ENCODE measurements around the gene NACC2. TPM values are rescaled to one million over a fixed set of nuclear protein-coding genes. Genes with fewer than 3 reads are reported as not detected.
A peak's percentile ranks its signal among the peaks of the same experiment; 100 is the strongest.

Gene NACC2
- total and polyA plus RNA-seq, 4 donors: 4.8 to 17.8 (median 8.8) TPM

DNA sequence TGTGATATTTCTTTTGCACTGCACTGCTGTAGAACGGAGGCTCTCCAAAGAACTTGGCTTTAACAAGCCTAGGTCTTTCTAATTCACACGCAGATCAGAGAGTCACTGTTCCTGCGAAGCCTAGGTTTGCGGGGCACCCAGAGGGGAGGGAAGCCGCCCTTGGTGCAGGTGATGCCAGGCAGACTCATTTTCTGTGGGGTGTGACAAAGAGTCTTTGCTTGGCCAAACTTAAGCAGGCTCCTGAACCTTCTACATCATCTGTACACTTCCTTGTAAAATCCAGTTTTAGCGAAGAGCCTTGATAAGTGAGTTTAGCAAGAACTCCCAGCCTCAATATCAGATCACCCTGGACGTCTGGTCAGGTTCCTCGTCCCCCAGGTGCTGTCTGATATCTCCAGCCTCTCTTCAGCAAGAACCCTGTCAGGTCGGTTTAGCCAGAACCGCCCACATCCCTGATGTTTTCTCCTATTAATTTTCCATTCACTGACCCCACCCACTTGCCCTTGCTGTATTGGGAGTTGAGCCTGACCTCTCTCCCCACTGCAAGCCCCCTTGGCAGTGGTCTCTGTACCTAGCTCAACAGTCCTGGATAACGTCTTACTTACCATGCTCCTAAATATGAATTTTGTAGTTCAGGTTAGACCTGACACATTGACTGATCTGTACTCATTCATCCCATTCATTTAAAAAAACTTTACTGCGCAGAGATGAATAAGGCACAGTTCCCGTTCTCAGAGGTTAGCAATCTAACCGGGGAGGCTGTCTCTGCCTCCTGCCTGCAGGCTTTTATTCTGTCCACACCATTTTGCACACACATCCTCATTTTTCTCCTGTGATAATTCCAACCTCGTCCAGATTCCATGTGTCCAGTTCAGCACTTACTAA lies 133.0 kb downstream of the NACC2 start:
- no peak for TF ChIP-seq YY1 (IDR thresholded peaks at IDR 0.05)
- no peaks in the 10 kb centered on the region for H3K9me3 ChIP-seq (ENCODE audit: control insufficient read depth in 4 of 4, low read length in 3 of 4)
- no peaks in the 10 kb centered on the region for H3K36me3 ChIP-seq (ENCODE audit: control insufficient read depth in 4 of 4, insufficient read depth in 3 of 4, low read depth in 1 of 4, low read length in 3 of 4)
- no peak overlapping the region for H3K9ac ChIP-seq (ENCODE audit: low read depth in 1 of 2, low read length in 2 of 2)
- H3K27ac ChIP-seq (ENCODE audit: low read depth in 1 of 2, low read length in 2 of 2): no peak overlapping the region
- WGBS: 55% methylated on average over 15 of the region's 15 CpGs
- H3K27me3 ChIP-seq (ENCODE audit: control insufficient read depth in 4 of 4, insufficient read depth in 4 of 4, low read length in 3 of 4): no peaks in the 10 kb centered on the region
- DNase-seq (ENCODE audit: low spot score): no peak
- no peak overlapping the region for H3K4me3 ChIP-seq (ENCODE audit: low read depth in 1 of 3, low read length in 3 of 3)
- H3K4me1 ChIP-seq (ENCODE audit: control insufficient read depth in 4 of 4, insufficient read depth in 4 of 4, low read length in 3 of 4): peaks cover 4 to 23% (median 12%) of the 10 kb centered on the region in 4 donors

DNA sequence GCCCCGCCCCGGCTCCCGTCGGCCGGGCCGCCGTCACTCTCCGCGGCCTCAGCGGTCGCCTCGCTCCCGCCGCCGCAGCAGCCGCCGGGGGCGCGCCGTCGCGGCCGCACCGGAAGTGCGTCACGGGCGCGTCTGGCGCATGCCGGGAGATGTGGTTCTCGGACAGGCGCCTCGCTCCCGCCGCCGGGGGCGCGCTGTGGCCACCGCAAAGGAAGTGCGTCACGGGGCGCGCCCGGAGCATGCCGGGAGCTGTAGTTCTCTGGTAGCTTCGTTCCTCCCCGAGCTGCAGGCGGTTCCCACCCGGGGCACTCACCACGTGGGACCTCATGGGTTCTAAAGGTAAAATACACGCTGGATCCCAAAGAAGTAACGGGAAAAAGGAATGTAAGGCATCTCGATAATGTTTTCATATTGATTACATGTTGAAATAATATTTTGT lies 133.8 kb downstream of the NACC2 start, which contains the start of gene UBAC1:
UBAC1 (minus strand) TSS at position 97 of the 439 bp plus-strand sequence. CDS start 211 bp downstream, outside the sequence.
- TF ChIP-seq, protein P1, sequence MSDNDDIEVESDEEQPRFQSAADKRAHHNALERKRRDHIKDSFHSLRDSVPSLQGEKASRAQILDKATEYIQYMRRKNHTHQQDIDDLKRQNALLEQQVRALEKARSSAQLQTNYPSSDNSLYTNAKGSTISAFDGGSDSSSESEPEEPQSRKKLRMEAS (IDR thresholded peaks at IDR 0.05): peak; percentile 38
- TF ChIP-seq, protein P2, sequence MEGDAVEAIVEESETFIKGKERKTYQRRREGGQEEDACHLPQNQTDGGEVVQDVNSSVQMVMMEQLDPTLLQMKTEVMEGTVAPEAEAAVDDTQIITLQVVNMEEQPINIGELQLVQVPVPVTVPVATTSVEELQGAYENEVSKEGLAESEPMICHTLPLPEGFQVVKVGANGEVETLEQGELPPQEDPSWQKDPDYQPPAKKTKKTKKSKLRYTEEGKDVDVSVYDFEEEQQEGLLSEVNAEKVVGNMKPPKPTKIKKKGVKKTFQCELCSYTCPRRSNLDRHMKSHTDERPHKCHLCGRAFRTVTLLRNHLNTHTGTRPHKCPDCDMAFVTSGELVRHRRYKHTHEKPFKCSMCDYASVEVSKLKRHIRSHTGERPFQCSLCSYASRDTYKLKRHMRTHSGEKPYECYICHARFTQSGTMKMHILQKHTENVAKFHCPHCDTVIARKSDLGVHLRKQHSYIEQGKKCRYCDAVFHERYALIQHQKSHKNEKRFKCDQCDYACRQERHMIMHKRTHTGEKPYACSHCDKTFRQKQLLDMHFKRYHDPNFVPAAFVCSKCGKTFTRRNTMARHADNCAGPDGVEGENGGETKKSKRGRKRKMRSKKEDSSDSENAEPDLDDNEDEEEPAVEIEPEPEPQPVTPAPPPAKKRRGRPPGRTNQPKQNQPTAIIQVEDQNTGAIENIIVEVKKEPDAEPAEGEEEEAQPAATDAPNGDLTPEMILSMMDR (IDR thresholded peaks at IDR 0.05; ENCODE audit: low read depth, low read length, missing input control): peak; percentile 57
- TF ChIP-seq RXRA (IDR thresholded peaks at IDR 0.05) (no peak), GABPA (IDR thresholded peaks at IDR 0.05 in 1 of 2, conservative IDR thresholded peaks at IDR 0.05 in 1 of 2) (peak; percentile 75 to 92)
- H3K4me3 ChIP-seq (ENCODE audit: low read depth in 1 of 3, low read length in 3 of 3): peak within 1 kb of the TSS; percentile 71 to 89 (median 86)
- peak; percentile 97 for DNase-seq (ENCODE audit: low spot score)
- H3K4me1 ChIP-seq (ENCODE audit: control insufficient read depth in 4 of 4, insufficient read depth in 4 of 4, low read length in 3 of 4): peaks cover 4 to 22% (median 12%) of the 10 kb centered on the region in 4 donors
- H3K36me3 ChIP-seq (ENCODE audit: control insufficient read depth in 4 of 4, insufficient read depth in 3 of 4, low read depth in 1 of 4, low read length in 3 of 4): no peaks in the 10 kb centered on the region
- H3K27ac ChIP-seq (ENCODE audit: low read depth in 1 of 2, low read length in 2 of 2): peak within 1 kb of the TSS; percentile 80 to 85
- WGBS: under 1% methylated on average over 53 of the region's 53 CpGs
- no peaks in the 10 kb centered on the region for H3K9me3 ChIP-seq (ENCODE audit: control insufficient read depth in 4 of 4, low read length in 3 of 4)
- peak within 1 kb of the TSS; percentile 76 to 77 for H3K9ac ChIP-seq (ENCODE audit: low read depth in 1 of 2, low read length in 2 of 2)
- no peaks in the 10 kb centered on the region for H3K27me3 ChIP-seq (ENCODE audit: control insufficient read depth in 4 of 4, insufficient read depth in 4 of 4, low read length in 3 of 4)

DNA sequence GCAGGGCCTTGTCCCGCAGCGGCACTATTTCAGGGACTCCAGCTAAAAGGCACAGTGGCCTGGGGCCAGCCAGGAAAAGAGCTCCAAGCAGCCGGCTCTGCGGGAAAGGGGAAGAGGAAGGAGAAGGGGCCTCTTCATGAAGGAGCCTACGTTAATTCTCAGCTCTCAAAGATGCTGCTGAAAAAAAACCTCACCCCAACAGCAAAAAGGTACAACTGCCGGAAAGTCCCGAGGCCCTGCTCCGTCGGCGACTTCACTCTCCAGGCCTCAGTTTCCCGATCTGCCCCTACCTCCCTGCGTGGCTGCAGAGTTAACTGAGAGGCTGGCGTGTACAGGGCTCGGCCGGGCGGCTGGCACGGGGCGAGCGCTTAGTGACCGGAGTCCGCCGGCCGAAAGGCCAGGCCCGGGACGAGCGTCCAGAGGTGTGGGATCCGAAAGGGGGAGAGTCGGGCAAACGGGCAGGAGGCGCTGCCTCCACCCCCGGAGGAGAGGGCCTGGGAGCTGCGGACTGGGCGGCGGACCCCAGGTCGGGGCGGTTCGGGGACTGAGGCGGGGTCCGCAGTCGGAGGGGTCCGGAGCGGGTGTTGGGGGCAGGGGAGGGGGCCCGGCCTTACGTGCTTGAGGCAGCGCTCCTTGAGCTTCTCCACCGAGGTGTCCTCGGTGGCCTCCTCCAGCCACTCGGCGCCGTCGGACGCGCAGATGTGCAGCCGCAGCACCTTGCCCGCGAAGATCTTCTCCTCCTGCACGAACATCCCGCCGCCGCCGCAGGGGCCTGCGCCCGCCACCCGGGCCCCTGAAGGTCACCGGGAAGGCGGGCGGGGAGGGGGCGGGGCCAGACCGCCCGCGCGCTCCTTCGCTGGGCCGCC lies 134.4 kb downstream of the NACC2 start:
- H3K9ac ChIP-seq (ENCODE audit: low read depth in 1 of 2, low read length in 2 of 2): peak overlapping the region; percentile 76 to 77
- WGBS: under 1% methylated on average over 74 of the region's 74 CpGs
- peaks cover 4 to 22% (median 12%) of the 10 kb centered on the region in 4 donors for H3K4me1 ChIP-seq (ENCODE audit: control insufficient read depth in 4 of 4, insufficient read depth in 4 of 4, low read length in 3 of 4)
- peak overlapping the region; percentile 71 to 89 (median 86) for H3K4me3 ChIP-seq (ENCODE audit: low read depth in 1 of 3, low read length in 3 of 3)
- no peak for DNase-seq (ENCODE audit: low spot score)
- H3K27ac ChIP-seq (ENCODE audit: low read depth in 1 of 2, low read length in 2 of 2): peak overlapping the region; percentile 80 to 85
- no peaks in the 10 kb centered on the region for H3K36me3 ChIP-seq (ENCODE audit: control insufficient read depth in 4 of 4, insufficient read depth in 3 of 4, low read depth in 1 of 4, low read length in 3 of 4)
- no peaks in the 10 kb centered on the region for H3K9me3 ChIP-seq (ENCODE audit: control insufficient read depth in 4 of 4, low read length in 3 of 4)
- no peaks in the 10 kb centered on the region for H3K27me3 ChIP-seq (ENCODE audit: control insufficient read depth in 4 of 4, insufficient read depth in 4 of 4, low read length in 3 of 4)
- TF ChIP-seq, protein P3, sequence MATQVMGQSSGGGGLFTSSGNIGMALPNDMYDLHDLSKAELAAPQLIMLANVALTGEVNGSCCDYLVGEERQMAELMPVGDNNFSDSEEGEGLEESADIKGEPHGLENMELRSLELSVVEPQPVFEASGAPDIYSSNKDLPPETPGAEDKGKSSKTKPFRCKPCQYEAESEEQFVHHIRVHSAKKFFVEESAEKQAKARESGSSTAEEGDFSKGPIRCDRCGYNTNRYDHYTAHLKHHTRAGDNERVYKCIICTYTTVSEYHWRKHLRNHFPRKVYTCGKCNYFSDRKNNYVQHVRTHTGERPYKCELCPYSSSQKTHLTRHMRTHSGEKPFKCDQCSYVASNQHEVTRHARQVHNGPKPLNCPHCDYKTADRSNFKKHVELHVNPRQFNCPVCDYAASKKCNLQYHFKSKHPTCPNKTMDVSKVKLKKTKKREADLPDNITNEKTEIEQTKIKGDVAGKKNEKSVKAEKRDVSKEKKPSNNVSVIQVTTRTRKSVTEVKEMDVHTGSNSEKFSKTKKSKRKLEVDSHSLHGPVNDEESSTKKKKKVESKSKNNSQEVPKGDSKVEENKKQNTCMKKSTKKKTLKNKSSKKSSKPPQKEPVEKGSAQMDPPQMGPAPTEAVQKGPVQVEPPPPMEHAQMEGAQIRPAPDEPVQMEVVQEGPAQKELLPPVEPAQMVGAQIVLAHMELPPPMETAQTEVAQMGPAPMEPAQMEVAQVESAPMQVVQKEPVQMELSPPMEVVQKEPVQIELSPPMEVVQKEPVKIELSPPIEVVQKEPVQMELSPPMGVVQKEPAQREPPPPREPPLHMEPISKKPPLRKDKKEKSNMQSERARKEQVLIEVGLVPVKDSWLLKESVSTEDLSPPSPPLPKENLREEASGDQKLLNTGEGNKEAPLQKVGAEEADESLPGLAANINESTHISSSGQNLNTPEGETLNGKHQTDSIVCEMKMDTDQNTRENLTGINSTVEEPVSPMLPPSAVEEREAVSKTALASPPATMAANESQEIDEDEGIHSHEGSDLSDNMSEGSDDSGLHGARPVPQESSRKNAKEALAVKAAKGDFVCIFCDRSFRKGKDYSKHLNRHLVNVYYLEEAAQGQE (IDR thresholded peaks at IDR 0.05): no peak
- TF ChIP-seq EGR1 (IDR thresholded peaks at IDR 0.05; ENCODE audit: low read depth in 2 of 2): no peak
- TF ChIP-seq GABPA (IDR thresholded peaks at IDR 0.05 in 1 of 2, conservative IDR thresholded peaks at IDR 0.05 in 1 of 2): no peak
- no peak for TF ChIP-seq ZBTB33 (IDR thresholded peaks at IDR 0.05)
- TF ChIP-seq, protein P1 (IDR thresholded peaks at IDR 0.05): no peak
- no peak for TF ChIP-seq HNF4A (conservative IDR thresholded peaks at IDR 0.05)
- TF ChIP-seq, protein P2 (IDR thresholded peaks at IDR 0.05; ENCODE audit: low read depth, low read length, missing input control): no peak
- TF ChIP-seq HNF4G (IDR thresholded peaks at IDR 0.05): no peak
- TF ChIP-seq TAF1 (conservative IDR thresholded peaks at IDR 0.05): no peak
- no peak for TF ChIP-seq FOXA2 (IDR thresholded peaks at IDR 0.05)

Measured in liver (tissue), 9 donors.